ENCODE results near the gene AADACL2.

AADACL2 gene, protein sequence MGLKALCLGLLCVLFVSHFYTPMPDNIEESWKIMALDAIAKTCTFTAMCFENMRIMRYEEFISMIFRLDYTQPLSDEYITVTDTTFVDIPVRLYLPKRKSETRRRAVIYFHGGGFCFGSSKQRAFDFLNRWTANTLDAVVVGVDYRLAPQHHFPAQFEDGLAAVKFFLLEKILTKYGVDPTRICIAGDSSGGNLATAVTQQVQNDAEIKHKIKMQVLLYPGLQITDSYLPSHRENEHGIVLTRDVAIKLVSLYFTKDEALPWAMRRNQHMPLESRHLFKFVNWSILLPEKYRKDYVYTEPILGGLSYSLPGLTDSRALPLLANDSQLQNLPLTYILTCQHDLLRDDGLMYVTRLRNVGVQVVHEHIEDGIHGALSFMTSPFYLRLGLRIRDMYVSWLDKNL

DNA sequence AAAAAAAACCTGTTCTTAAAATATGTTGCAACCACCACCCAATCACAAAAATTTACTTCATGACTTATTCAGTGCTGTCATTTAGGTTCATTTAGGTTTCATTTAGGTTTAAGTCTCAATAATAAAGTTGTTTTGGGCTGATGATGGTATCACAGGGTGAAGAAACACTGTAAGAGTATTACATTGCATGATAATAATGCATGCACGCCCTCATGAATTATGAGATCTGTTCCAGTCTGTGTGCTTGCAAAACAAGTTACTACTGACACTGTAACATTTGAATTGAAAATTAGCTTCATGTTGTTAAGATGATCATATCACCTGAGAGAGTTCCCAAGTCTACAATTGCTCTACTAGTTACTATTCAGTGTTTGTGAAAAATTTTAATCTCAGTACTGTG lies at the start of gene AADACL2:
Gene AADACL2, plus strand, starts transcription at position 315 of the 400 bp plus-strand sequence. CDS start 109 bp downstream, outside the sequence.
- Histone ChIP-seq H3K36me3 (ENCODE audit: control insufficient read depth in 5 of 5, insufficient read depth in 5 of 5, low read length in 5 of 5) (no peaks in the 10 kb centered on the region), H3K4me3 (ENCODE audit: low read depth in 1 of 5, low read length in 5 of 5) (no peak within 1 kb of the TSS), H3K4me1 (ENCODE audit: control insufficient read depth in 5 of 5, insufficient read depth in 5 of 5, low read length in 5 of 5) (no peaks in the 10 kb centered on the region), H3K9ac (ENCODE audit: low read length in 5 of 5) (no peak within 1 kb of the TSS), H3K9me3 (ENCODE audit: control insufficient read depth in 5 of 5, low read length in 5 of 5) (peaks cover 0 to 7% (median 0%) of the 10 kb centered on the region in 5 donors), H3K27me3 (ENCODE audit: control insufficient read depth in 5 of 5, insufficient read depth in 4 of 5, low read length in 5 of 5) (no peaks in the 10 kb centered on the region), H3K27ac (ENCODE audit: low read depth, low read length) (no peak within 1 kb of the TSS)

DNA sequence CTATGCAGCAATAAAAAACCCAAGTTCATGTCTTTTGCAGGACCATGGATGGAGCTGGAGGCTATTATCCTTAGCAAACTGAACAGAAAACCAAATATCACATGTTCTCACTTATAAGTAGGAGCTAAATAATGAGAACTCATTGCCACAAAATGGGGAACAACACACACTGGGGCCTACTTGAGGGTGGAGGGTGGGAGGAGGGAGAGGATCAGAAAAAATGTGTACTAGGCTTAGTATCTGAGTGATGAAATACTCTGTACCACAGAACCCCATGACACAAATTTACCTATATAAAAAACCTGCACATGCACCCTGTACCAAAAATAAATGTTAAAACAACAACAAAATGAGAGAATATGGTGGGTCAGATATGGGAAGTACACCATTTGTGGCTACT lies 49.6 kb upstream of the AADACL2 start:
- H3K4me3 ChIP-seq (ENCODE audit: low read depth in 1 of 5, low read length in 5 of 5): no peak overlapping the region

DNA sequence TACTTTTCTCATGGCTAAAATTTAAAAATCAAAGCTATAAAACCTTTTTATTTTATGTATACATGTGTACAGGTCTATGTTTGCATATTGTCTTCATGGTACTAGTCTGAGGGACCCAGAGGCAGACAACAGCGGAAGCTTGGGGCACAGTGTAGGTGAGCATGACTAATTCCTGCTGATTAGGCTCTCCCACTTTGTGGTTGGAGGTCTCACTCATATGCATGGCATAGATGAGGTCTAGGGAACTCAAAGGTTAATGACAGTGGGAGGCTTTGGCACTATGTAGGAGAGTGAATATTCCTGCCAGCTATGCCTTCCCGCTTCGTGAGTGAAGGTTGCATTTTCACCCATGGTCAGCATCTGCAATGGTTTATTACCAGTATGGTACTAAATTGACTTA lies 47.5 kb upstream of the AADACL2 start:
- H3K4me1 ChIP-seq (ENCODE audit: control insufficient read depth in 5 of 5, insufficient read depth in 5 of 5, low read length in 5 of 5): peaks cover 0 to 5% (median 0%) of the 10 kb centered on the region in 5 donors
- H3K9ac ChIP-seq (ENCODE audit: low read length in 5 of 5): no peak overlapping the region
- no peaks in the 10 kb centered on the region for H3K27me3 ChIP-seq (ENCODE audit: control insufficient read depth in 5 of 5, insufficient read depth in 4 of 5, low read length in 5 of 5)
- no peak overlapping the region for H3K27ac ChIP-seq (ENCODE audit: low read depth, low read length)
- H3K9me3 ChIP-seq (ENCODE audit: control insufficient read depth in 5 of 5, low read length in 5 of 5): no peaks in the 10 kb centered on the region
- H3K4me3 ChIP-seq (ENCODE audit: low read depth in 1 of 5, low read length in 5 of 5): no peak overlapping the region
- no peaks in the 10 kb centered on the region for H3K36me3 ChIP-seq (ENCODE audit: control insufficient read depth in 5 of 5, insufficient read depth in 5 of 5, low read length in 5 of 5)

More for the DNA sequence above, 49.6 kb upstream of the AADACL2 start:
- Histone ChIP-seq H3K9me3 (ENCODE audit: control insufficient read depth in 5 of 5, low read length in 5 of 5) (no peaks in the 10 kb centered on the region), H3K27me3 (ENCODE audit: control insufficient read depth in 5 of 5, insufficient read depth in 4 of 5, low read length in 5 of 5) (no peaks in the 10 kb centered on the region), H3K36me3 (ENCODE audit: control insufficient read depth in 5 of 5, insufficient read depth in 5 of 5, low read length in 5 of 5) (no peaks in the 10 kb centered on the region), H3K4me1 (ENCODE audit: control insufficient read depth in 5 of 5, insufficient read depth in 5 of 5, low read length in 5 of 5) (peaks cover 0 to 5% (median 0%) of the 10 kb centered on the region in 5 donors), H3K27ac (ENCODE audit: low read depth, low read length) (no peak overlapping the region), H3K9ac (ENCODE audit: low read length in 5 of 5) (no peak overlapping the region)

DNA sequence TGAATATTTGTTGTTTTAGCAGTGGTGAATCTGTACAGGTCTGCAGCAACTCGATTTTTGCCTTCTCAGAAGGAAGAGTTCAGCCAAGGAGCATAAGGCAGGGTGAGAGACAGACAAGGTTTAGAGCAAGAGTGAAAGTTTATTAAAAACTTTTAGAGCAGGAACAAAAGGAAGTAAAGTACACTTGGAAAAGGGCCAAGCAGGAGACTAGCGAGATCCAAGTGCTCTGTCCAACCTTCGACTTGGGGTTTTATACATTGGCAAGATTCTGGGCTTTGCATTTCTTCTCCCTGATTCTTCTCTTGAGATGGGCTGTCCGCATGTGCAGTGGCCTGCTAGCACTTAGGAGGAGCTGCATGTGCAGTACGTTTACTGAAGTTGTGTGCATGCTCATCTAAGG lies 46.7 kb upstream of the AADACL2 start:
- H3K36me3 ChIP-seq (ENCODE audit: control insufficient read depth in 5 of 5, insufficient read depth in 5 of 5, low read length in 5 of 5): no peaks in the 10 kb centered on the region
- no peak overlapping the region for H3K9ac ChIP-seq (ENCODE audit: low read length in 5 of 5)
- peaks cover 0 to 5% (median 0%) of the 10 kb centered on the region in 5 donors for H3K4me1 ChIP-seq (ENCODE audit: control insufficient read depth in 5 of 5, insufficient read depth in 5 of 5, low read length in 5 of 5)
- H3K27me3 ChIP-seq (ENCODE audit: control insufficient read depth in 5 of 5, insufficient read depth in 4 of 5, low read length in 5 of 5): no peaks in the 10 kb centered on the region
- no peak overlapping the region for H3K4me3 ChIP-seq (ENCODE audit: low read depth in 1 of 5, low read length in 5 of 5)
- no peaks in the 10 kb centered on the region for H3K9me3 ChIP-seq (ENCODE audit: control insufficient read depth in 5 of 5, low read length in 5 of 5)
- H3K27ac ChIP-seq (ENCODE audit: low read depth, low read length): no peak overlapping the region

DNA sequence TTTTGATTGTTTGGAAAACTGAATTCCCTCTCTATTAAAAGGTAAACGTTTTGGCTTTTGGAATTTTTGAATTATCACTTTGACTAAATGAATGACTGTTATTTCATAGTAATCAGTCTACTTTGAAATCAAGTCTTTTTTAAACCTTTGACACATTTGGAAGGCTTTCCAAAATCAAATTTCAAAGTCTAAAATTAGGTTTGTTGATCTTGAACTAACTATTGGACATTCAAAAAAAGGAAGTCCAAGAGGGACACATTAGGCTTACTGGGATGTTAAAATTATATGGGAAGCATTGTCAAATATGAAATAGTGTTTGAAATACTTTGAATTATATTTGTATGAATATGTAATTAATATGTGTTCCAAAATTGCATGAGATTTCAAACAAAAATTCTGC lies 45.2 kb upstream of the AADACL2 start:
- Histone ChIP-seq H3K27ac (ENCODE audit: low read depth, low read length) (no peak overlapping the region), H3K4me1 (ENCODE audit: control insufficient read depth in 5 of 5, insufficient read depth in 5 of 5, low read length in 5 of 5) (peaks cover 0 to 5% (median 0%) of the 10 kb centered on the region in 5 donors), H3K9me3 (ENCODE audit: control insufficient read depth in 5 of 5, low read length in 5 of 5) (no peaks in the 10 kb centered on the region)

DNA sequence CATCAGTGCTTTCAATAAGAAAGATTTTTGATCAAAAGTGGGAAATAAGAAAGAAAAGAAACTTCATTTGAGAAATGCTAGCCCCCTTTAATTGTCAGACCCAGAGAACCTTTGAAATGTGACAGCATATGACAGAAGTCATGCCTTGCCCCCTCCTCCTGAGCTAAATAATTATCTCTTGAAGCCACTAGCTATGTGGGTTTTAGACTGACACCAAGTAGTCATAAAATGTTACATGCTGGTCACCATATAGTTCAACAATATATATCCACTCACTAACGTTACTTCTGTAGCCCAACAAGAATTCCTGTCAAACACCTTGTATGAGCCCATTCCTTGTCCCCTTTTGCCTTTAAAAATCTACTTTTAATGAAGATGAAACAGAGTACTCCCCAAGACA lies 43.1 kb upstream of the AADACL2 start:
- Histone ChIP-seq H3K4me1 (ENCODE audit: control insufficient read depth in 5 of 5, insufficient read depth in 5 of 5, low read length in 5 of 5) (peaks cover 0 to 5% (median 0%) of the 10 kb centered on the region in 5 donors), H3K36me3 (ENCODE audit: control insufficient read depth in 5 of 5, insufficient read depth in 5 of 5, low read length in 5 of 5) (no peaks in the 10 kb centered on the region), H3K4me3 (ENCODE audit: low read depth in 1 of 5, low read length in 5 of 5) (no peak overlapping the region), H3K27ac (ENCODE audit: low read depth, low read length) (no peak overlapping the region), H3K9me3 (ENCODE audit: control insufficient read depth in 5 of 5, low read length in 5 of 5) (no peaks in the 10 kb centered on the region), H3K27me3 (ENCODE audit: control insufficient read depth in 5 of 5, insufficient read depth in 4 of 5, low read length in 5 of 5) (no peaks in the 10 kb centered on the region), H3K9ac (ENCODE audit: low read length in 5 of 5) (no peak overlapping the region)

More for the DNA sequence above, 45.2 kb upstream of the AADACL2 start:
- H3K27me3 ChIP-seq (ENCODE audit: control insufficient read depth in 5 of 5, insufficient read depth in 4 of 5, low read length in 5 of 5): no peaks in the 10 kb centered on the region
- no peaks in the 10 kb centered on the region for H3K36me3 ChIP-seq (ENCODE audit: control insufficient read depth in 5 of 5, insufficient read depth in 5 of 5, low read length in 5 of 5)
- no peak overlapping the region for H3K9ac ChIP-seq (ENCODE audit: low read length in 5 of 5)
- H3K4me3 ChIP-seq (ENCODE audit: low read depth in 1 of 5, low read length in 5 of 5): no peak overlapping the region

DNA sequence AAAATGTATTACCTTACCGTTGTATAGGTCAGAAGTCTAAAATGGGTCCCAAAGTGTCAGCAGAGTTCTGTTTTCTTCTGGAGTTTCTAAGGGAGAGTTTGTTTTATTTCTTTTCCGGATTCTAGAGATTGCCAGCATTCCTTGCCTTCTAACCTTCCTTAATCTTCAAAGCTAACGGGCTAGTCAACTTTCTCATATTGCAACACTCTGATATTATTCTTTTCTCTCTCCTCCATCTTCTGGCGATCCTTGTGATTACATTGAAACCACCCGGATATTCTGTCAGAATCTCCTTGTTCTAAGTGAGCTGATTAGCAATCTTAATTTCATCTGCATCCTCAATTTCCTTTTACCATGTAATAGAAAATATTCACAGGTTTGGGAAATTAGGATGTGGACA lies 36.2 kb upstream of the AADACL2 start:
- H3K27me3 ChIP-seq (ENCODE audit: control insufficient read depth in 5 of 5, insufficient read depth in 4 of 5, low read length in 5 of 5): no peaks in the 10 kb centered on the region
- H3K36me3 ChIP-seq (ENCODE audit: control insufficient read depth in 5 of 5, insufficient read depth in 5 of 5, low read length in 5 of 5): no peaks in the 10 kb centered on the region
- no peak overlapping the region for H3K4me3 ChIP-seq (ENCODE audit: low read depth in 1 of 5, low read length in 5 of 5)
- H3K9ac ChIP-seq (ENCODE audit: low read length in 5 of 5): no peak overlapping the region
- H3K9me3 ChIP-seq (ENCODE audit: control insufficient read depth in 5 of 5, low read length in 5 of 5): peaks cover 0 to 11% (median 4%) of the 10 kb centered on the region in 5 donors
- H3K27ac ChIP-seq (ENCODE audit: low read depth, low read length): no peak overlapping the region
- no peaks in the 10 kb centered on the region for H3K4me1 ChIP-seq (ENCODE audit: control insufficient read depth in 5 of 5, insufficient read depth in 5 of 5, low read length in 5 of 5)

DNA sequence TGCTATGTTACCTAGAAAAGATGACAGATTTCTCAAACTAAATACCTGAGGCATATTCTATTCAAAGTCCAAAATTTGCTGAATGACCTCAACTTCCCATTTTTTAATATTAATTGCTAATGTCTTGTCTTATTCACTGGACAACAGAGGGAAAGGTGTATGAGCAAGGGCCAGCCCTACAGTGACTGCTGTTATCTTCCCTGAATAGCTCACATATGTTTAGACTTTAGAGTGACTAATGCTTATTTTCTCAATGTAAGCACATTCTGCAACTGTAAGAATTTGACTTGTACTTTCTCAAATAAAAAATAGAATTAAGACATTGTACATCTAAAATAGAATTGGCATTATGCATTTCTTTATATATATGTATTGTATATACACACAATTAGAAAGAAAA lies 26.5 kb upstream of the AADACL2 start:
- Histone ChIP-seq H3K27ac (ENCODE audit: low read depth, low read length) (no peak overlapping the region), H3K9ac (ENCODE audit: low read length in 5 of 5) (no peak overlapping the region), H3K4me3 (ENCODE audit: low read depth in 1 of 5, low read length in 5 of 5) (no peak overlapping the region), H3K36me3 (ENCODE audit: control insufficient read depth in 5 of 5, insufficient read depth in 5 of 5, low read length in 5 of 5) (no peaks in the 10 kb centered on the region), H3K27me3 (ENCODE audit: control insufficient read depth in 5 of 5, insufficient read depth in 4 of 5, low read length in 5 of 5) (no peaks in the 10 kb centered on the region), H3K9me3 (ENCODE audit: control insufficient read depth in 5 of 5, low read length in 5 of 5) (peaks cover 0 to 3% (median 0%) of the 10 kb centered on the region in 5 donors), H3K4me1 (ENCODE audit: control insufficient read depth in 5 of 5, insufficient read depth in 5 of 5, low read length in 5 of 5) (no peaks in the 10 kb centered on the region)

DNA sequence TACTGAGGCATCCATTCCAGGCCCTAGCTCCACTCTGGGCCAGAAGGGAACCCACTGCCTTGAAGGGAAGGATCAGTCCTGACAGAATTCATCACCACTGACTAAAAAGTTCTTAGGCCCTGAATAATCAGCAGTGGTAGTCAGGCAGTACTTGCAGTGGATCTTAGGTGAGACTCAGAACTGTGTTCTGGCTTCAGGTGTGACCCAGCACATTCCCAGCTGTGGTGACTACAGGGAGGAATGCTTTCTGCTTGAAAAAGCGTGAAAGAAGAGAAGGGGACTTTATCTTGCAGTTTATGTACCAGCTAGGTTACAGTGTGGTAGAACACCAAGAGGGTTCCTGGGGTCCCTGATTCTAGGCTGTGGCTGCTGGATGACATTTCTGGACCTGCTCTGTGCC lies 24.9 kb upstream of the AADACL2 start:
- H3K4me3 ChIP-seq (ENCODE audit: low read depth in 1 of 5, low read length in 5 of 5): no peak overlapping the region
- H3K9me3 ChIP-seq (ENCODE audit: control insufficient read depth in 5 of 5, low read length in 5 of 5): peaks cover 0 to 3% (median 0%) of the 10 kb centered on the region in 5 donors
- no peak overlapping the region for H3K9ac ChIP-seq (ENCODE audit: low read length in 5 of 5)

DNA sequence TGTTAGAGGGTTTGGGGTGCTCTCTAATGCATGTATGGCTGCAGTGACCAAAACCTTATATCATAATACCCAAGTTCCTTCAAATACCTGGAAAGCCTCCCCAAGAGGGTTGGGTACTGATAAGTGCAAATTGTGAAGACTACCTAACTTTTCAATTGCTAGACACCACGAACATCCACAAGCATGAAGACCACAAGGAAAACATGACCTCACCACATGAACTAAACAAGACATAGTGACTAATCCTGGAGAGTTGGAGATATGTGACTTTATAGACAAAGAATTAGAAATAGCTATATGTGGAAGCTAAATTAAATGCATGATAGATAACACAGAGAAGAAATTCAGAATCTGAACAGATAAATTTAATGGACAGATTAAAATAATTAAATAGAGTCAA lies 23.9 kb upstream of the AADACL2 start:
- no peak overlapping the region for H3K4me3 ChIP-seq (ENCODE audit: low read depth in 1 of 5, low read length in 5 of 5)

More for the DNA sequence above, 24.9 kb upstream of the AADACL2 start:
- H3K4me1 ChIP-seq (ENCODE audit: control insufficient read depth in 5 of 5, insufficient read depth in 5 of 5, low read length in 5 of 5): no peaks in the 10 kb centered on the region
- no peak overlapping the region for H3K27ac ChIP-seq (ENCODE audit: low read depth, low read length)
- no peaks in the 10 kb centered on the region for H3K36me3 ChIP-seq (ENCODE audit: control insufficient read depth in 5 of 5, insufficient read depth in 5 of 5, low read length in 5 of 5)
- H3K27me3 ChIP-seq (ENCODE audit: control insufficient read depth in 5 of 5, insufficient read depth in 4 of 5, low read length in 5 of 5): no peaks in the 10 kb centered on the region

More for the DNA sequence above, 23.9 kb upstream of the AADACL2 start:
- Histone ChIP-seq H3K9me3 (ENCODE audit: control insufficient read depth in 5 of 5, low read length in 5 of 5) (peaks cover 0 to 3% (median 0%) of the 10 kb centered on the region in 5 donors), H3K27ac (ENCODE audit: low read depth, low read length) (no peak overlapping the region), H3K4me1 (ENCODE audit: control insufficient read depth in 5 of 5, insufficient read depth in 5 of 5, low read length in 5 of 5) (no peaks in the 10 kb centered on the region), H3K9ac (ENCODE audit: low read length in 5 of 5) (no peak overlapping the region), H3K27me3 (ENCODE audit: control insufficient read depth in 5 of 5, insufficient read depth in 4 of 5, low read length in 5 of 5) (no peaks in the 10 kb centered on the region), H3K36me3 (ENCODE audit: control insufficient read depth in 5 of 5, insufficient read depth in 5 of 5, low read length in 5 of 5) (no peaks in the 10 kb centered on the region)

Measured in subcutaneous abdominal adipose tissue (tissue), 5 donors.